NCI-H2081 (cell line): Measurements from ENCODE around the gene CEP97.
"Not testable (repeated sequence)": the region's sequence is repeated elsewhere in the genome, so short reads cannot be mapped to it uniquely, and the experiment has no call there.

ENCODE experiments used
- DNase-seq, 2 experiments: peaks; one replicate each; lab custom pipeline; 2025; lab: John Stamatoyannopoulos, UW

The CEP97 gene

GRCh38 chr3:101701696-101702634 lies 22.4 kb upstream of the CEP97 start:
- no peak for DNase-seq

GRCh38 chr3:101702726-101703125 lies 21.7 kb upstream of the CEP97 start:
- DNase-seq = no peak

- no peak for DNase-seq
These were observed 21.2 kb upstream of the CEP97 start for GRCh38 chr3:101703169-101703568.

GRCh38 chr3:101704639-101705038 lies 19.8 kb upstream of the CEP97 start:
- not testable (repeated sequence) for DNase-seq

- DNase-seq = no peak
These were observed 15.3 kb upstream of the CEP97 start for GRCh38 chr3:101709126-101709525.

- DNase-seq = no peak
These were observed 6.0 kb upstream of the CEP97 start for GRCh38 chr3:101718455-101718854.

- no peak for DNase-seq
These were observed 4.7 kb upstream of the CEP97 start for GRCh38 chr3:101719604-101720185.

- no peak for DNase-seq
These were observed 3.3 kb upstream of the CEP97 start for GRCh38 chr3:101720851-101721840.

GRCh38 chr3:101722394-101723173 lies 1.8 kb upstream of the CEP97 start:
- no peak for DNase-seq

- DNase-seq = peak; percentile 42 to 58
These were observed 928 bp downstream of the CEP97 start for GRCh38 chr3:101725194-101725889.

GRCh38 chr3:101725890-101726275 lies 1.5 kb downstream of the CEP97 start:
- no peak for DNase-seq

- DNase-seq = no peak
These were observed 5.2 kb downstream of the CEP97 start for GRCh38 chr3:101729586-101729985.

GRCh38 chr3:101730839-101731238 lies 6.4 kb downstream of the CEP97 start:
- no peak for DNase-seq

GRCh38 chr3:101732240-101732641 lies 7.8 kb downstream of the CEP97 start:
- no peak for DNase-seq

GRCh38 chr3:101735833-101736232 lies 11.4 kb downstream of the CEP97 start:
- no peak for DNase-seq

- DNase-seq = not testable (repeated sequence)
These were observed 17.5 kb downstream of the CEP97 start for GRCh38 chr3:101741914-101742313.

GRCh38 chr3:101744811-101745210 lies 20.4 kb downstream of the CEP97 start:
- DNase-seq = no peak

GRCh38 chr3:101745934-101746333 lies 21.5 kb downstream of the CEP97 start:
- DNase-seq = not testable (repeated sequence)

- DNase-seq = not testable (repeated sequence)
These were observed 29.1 kb downstream of the CEP97 start for GRCh38 chr3:101753386-101754113.

- DNase-seq = no peak
These were observed 33.8 kb downstream of the CEP97 start for GRCh38 chr3:101758224-101758623.
